ENCODE measurements around the gene SMAD7. TPM values are rescaled to one million over a fixed set of nuclear protein-coding genes. Genes with fewer than 3 reads are reported as not detected.

SMAD7 gene
- polyA plus RNA-seq, 3 donors: 1.4 to 9.4 (median 1.5) TPM

GRCh38 chr18:48967545-48967944 lies 16.8 kb upstream of the SMAD7 start:
- Histone ChIP-seq H3K9ac (ENCODE audit: insufficient read depth, low read length, poor library complexity, severe bottlenecking) (no peak overlapping the region), H4K20me1 (ENCODE audit: insufficient read depth, low read length) (no peaks in the 10 kb centered on the region), H3K4me1 (ENCODE audit: control insufficient read depth in 1 of 2, insufficient read depth in 2 of 2, low read length in 2 of 2) (no peaks in the 10 kb centered on the region), H3K79me2 (ENCODE audit: insufficient read depth, low read length) (no peaks in the 10 kb centered on the region), H3K27me3 (ENCODE audit: control insufficient read depth in 2 of 2, insufficient read depth in 2 of 2, low read length in 2 of 2) (peaks cover 0 to 4% of the 10 kb centered on the region in 2 donors), H3K4me3 (replicated peaks in 1 of 3; ENCODE audit: low read depth in 2 of 3, low read length in 3 of 3) (no peak overlapping the region), H3K9me3 (replicated peaks in 1 of 2; ENCODE audit: control insufficient read depth in 1 of 2, insufficient read depth in 1 of 2, low read length in 2 of 2) (no peaks in the 10 kb centered on the region), H3K27ac (ENCODE audit: low read depth in 1 of 2, low read length in 2 of 2) (no peak overlapping the region), H2AFZ (ENCODE audit: insufficient read depth, low read depth, low read length, poor library complexity, severe bottlenecking) (no peak overlapping the region), H3K4me2 (replicated peaks; ENCODE audit: extremely low read depth, low read length, poor library complexity, severe bottlenecking) (no peak overlapping the region), H3K36me3 (replicated peaks in 1 of 2; ENCODE audit: control insufficient read depth in 1 of 2, insufficient read depth in 2 of 2, low read length in 2 of 2) (no peaks in the 10 kb centered on the region)
- no peak for DNase-seq
- Mint-ChIP-seq H3K36me3 (no peaks in the 10 kb centered on the region), H3K4me1 (no peaks in the 10 kb centered on the region), H3K27me3 (ENCODE audit: low read depth in 3 of 3) (peaks cover 4 to 28% (median 23%) of the 10 kb centered on the region in 3 donors), H3K9me3 (peaks cover 0 to 3% (median 0%) of the 10 kb centered on the region in 7 donors), H3K27ac (no peak overlapping the region), H3K4me3 (no peak overlapping the region)
- 80% methylated on average over 1 of the region's 2 CpGs for WGBS (ENCODE audit: insufficient coverage)
- intact Hi-C loops (cut with micrococcal nuclease): no loop called here
- no peak for TF ChIP-seq CTCF (IDR thresholded peaks at IDR 0.05)

- DNase-seq: no peak
Measured at GRCh38 chr18:48966523-48966922, 15.8 kb upstream of the SMAD7 start.

More at GRCh38 chr18:48966523-48966922, 15.8 kb upstream of the SMAD7 start:
- Mint-ChIP-seq H3K27ac (no peak overlapping the region), H3K4me3 (no peak overlapping the region), H3K27me3 (ENCODE audit: low read depth in 3 of 3) (peaks cover 7 to 29% (median 23%) of the 10 kb centered on the region in 3 donors), H3K4me1 (no peaks in the 10 kb centered on the region), H3K9me3 (peaks cover 0 to 4% (median 0%) of the 10 kb centered on the region in 7 donors), H3K36me3 (no peaks in the 10 kb centered on the region)
- TF ChIP-seq CTCF (IDR thresholded peaks at IDR 0.05): no peak
- intact Hi-C loops (cut with micrococcal nuclease): no loop called here
- no peak overlapping the region for H3K4me3 ChIP-seq (replicated peaks in 1 of 3; ENCODE audit: low read depth in 2 of 3, low read length in 3 of 3)
- H3K36me3 ChIP-seq (replicated peaks in 1 of 2; ENCODE audit: control insufficient read depth in 1 of 2, insufficient read depth in 2 of 2, low read length in 2 of 2): no peaks in the 10 kb centered on the region
- H4K20me1 ChIP-seq (ENCODE audit: insufficient read depth, low read length): no peaks in the 10 kb centered on the region
- no peaks in the 10 kb centered on the region for H3K4me1 ChIP-seq (ENCODE audit: control insufficient read depth in 1 of 2, insufficient read depth in 2 of 2, low read length in 2 of 2)
- WGBS (ENCODE audit: insufficient coverage): no CpG with 5 or more reads among the region's 1 CpG
- no peaks in the 10 kb centered on the region for H3K9me3 ChIP-seq (replicated peaks in 1 of 2; ENCODE audit: control insufficient read depth in 1 of 2, insufficient read depth in 1 of 2, low read length in 2 of 2)
- H3K79me2 ChIP-seq (ENCODE audit: insufficient read depth, low read length): no peaks in the 10 kb centered on the region
- no peak overlapping the region for H2AFZ ChIP-seq (ENCODE audit: insufficient read depth, low read depth, low read length, poor library complexity, severe bottlenecking)
- no peak overlapping the region for H3K27ac ChIP-seq (ENCODE audit: low read depth in 1 of 2, low read length in 2 of 2)
- no peak overlapping the region for H3K9ac ChIP-seq (ENCODE audit: insufficient read depth, low read length, poor library complexity, severe bottlenecking)
- no peaks in the 10 kb centered on the region for H3K27me3 ChIP-seq (ENCODE audit: control insufficient read depth in 2 of 2, insufficient read depth in 2 of 2, low read length in 2 of 2)
- no peak overlapping the region for H3K4me2 ChIP-seq (replicated peaks; ENCODE audit: extremely low read depth, low read length, poor library complexity, severe bottlenecking)
